Keratinocyte (primary cell): Measurements from ENCODE around the gene HIGD1C. TPM values are rescaled to one million over a fixed set of nuclear protein-coding genes. Genes with fewer than 3 reads are reported as not detected.

Source experiments
- DNase-seq: peaks from one replicate; pipeline ENCODE4 v3.0.0-alpha.2; 2011; ENCODE audit warnings: low read depth, missing footprints, low spot score
- FAIRE-seq: peaks from 2 replicates; lab custom pipeline; 2011; peaks lifted over from hg19 to GRCh38; lab: Jason Lieb, UNC
- H2AFZ ChIP-seq: 2 replicates; pipeline ENCODE4 v1.6.0; 2012; ENCODE audit warnings: low read length, control low read depth, inconsistent platforms; ENCODE audit not compliant: control insufficient read depth
- H3K27ac ChIP-seq: 2 replicates; pipeline ENCODE4 v1.5.1; 2011; ENCODE audit warnings: low read length; ENCODE audit not compliant: control insufficient read depth, insufficient read depth
- H3K27me3 ChIP-seq: 3 replicates; pipeline ENCODE4 v1.6.0; 2011; ENCODE audit warnings: low read length; ENCODE audit not compliant: control insufficient read depth, insufficient read depth; ENCODE audit errors: extremely low read depth
- H3K36me3 ChIP-seq, 2 experiments: 2 replicates in 1 of 2; 3 replicates in 1 of 2; pipeline ENCODE4 v1.5.1; 2011; ENCODE audit warnings: low read length in 2 of 2, mild to moderate bottlenecking in 1 of 2; ENCODE audit not compliant: control insufficient read depth in 2 of 2, insufficient read depth in 2 of 2; ENCODE audit errors: extremely low read depth in 1 of 2
- H3K4me1 ChIP-seq: 3 replicates; pipeline ENCODE4 v1.5.1; 2011; ENCODE audit warnings: low read length; ENCODE audit not compliant: control insufficient read depth, insufficient read depth; ENCODE audit errors: extremely low read depth
- H3K4me2 ChIP-seq: 3 replicates; pipeline ENCODE4 v1.6.0; 2011; ENCODE audit warnings: low read depth, low read length; ENCODE audit not compliant: control insufficient read depth, insufficient read depth; ENCODE audit errors: extremely low read depth
- H3K4me3 ChIP-seq, 3 experiments: fragments of 200-600 bp in 1 of 3; sonication (generic) in 1 of 3; 2 replicates in 2 of 3; 3 replicates in 1 of 3; pipeline ENCODE4 v1.5.1; 2011 to 2016; ENCODE audit warnings: low read length in 3 of 3, mild to moderate bottlenecking in 3 of 3, control low read depth in 2 of 3, inconsistent platforms in 1 of 3, low read depth in 1 of 3, mixed read lengths in 1 of 3, mixed run types in 1 of 3, moderate library complexity in 1 of 3; ENCODE audit not compliant: control insufficient read depth in 2 of 3, insufficient read depth in 2 of 3; ENCODE audit errors: extremely low read depth in 1 of 3
- H3K79me2 ChIP-seq: 2 replicates; pipeline ENCODE4 v1.6.0; 2012; ENCODE audit warnings: low read length; ENCODE audit not compliant: control insufficient read depth, insufficient read depth
- H3K9ac ChIP-seq: 3 replicates; pipeline ENCODE4 v1.6.0; 2011; ENCODE audit warnings: low read length; ENCODE audit not compliant: control insufficient read depth, insufficient read depth; ENCODE audit errors: extremely low read depth
- H3K9me1 ChIP-seq: 3 replicates; pipeline ENCODE4 v1.6.0; 2011; ENCODE audit warnings: low read length; ENCODE audit not compliant: control insufficient read depth, insufficient read depth; ENCODE audit errors: extremely low read depth
- H3K9me3 ChIP-seq: 2 replicates; pipeline ENCODE4 v1.5.1; 2012; ENCODE audit warnings: low read depth, low read length; ENCODE audit not compliant: control insufficient read depth
- H4K20me1 ChIP-seq: 3 replicates; pipeline ENCODE4 v1.6.0; 2011; ENCODE audit warnings: low read length; ENCODE audit not compliant: control insufficient read depth, insufficient read depth; ENCODE audit errors: extremely low read depth
- EZH2 ChIP-seq: IDR thresholded peaks from one replicate; pipeline ENCODE4 v1.6.1; 2012; ENCODE audit warnings: inconsistent platforms, mild to moderate bottlenecking, low read length, moderate library complexity
- dilution Hi-C: fragments of 300-500 bp; cut with MboI; formaldehyde crosslinking; loops from one replicate; pipeline ENCODE4 v1.7.0; 2020; ENCODE audit warnings: low sequenced_read_pairs; ENCODE audit not compliant: extremely low pct_ligation_motif_present
- polyA plus RNA-seq, 5 experiments: library from polyadenylated mRNA; depleted of rRNA in 3 of 5; stranded (reverse) in 3 of 5; stranded (forward) in 1 of 5; unstranded in 1 of 5; fragments of >200 nt; gene quantifications; 1 replicate in 1 of 5; 2 replicates in 3 of 5; 3 replicates in 1 of 5; pipeline versions ENCODE4 v1.2.1 to v1.2.3, GENCODE V29; 2011 to 2012; ENCODE audit warnings: missing spikeins in 2 of 5, low read depth in 1 of 5, low replicate concordance in 1 of 5
- TF ChIP-seq, protein P1 (sequence below), 3 experiments: IDR thresholded peaks in 1 of 3; conservative IDR thresholded peaks in 1 of 3; optimal IDR thresholded peaks in 1 of 3; 2 replicates in 2 of 3; 3 replicates in 1 of 3; pipeline versions ENCODE3 to v1.5.1; 2011; ENCODE audit warnings: low read length in 3 of 3, mild to moderate bottlenecking in 3 of 3, moderate library complexity in 2 of 3, control low read depth in 1 of 3, inconsistent platforms in 1 of 3; ENCODE audit not compliant: insufficient read depth in 2 of 3; ENCODE audit errors: extremely low read depth in 1 of 3

HIGD1C gene
- polyA plus RNA-seq, 1 donor (not counting 4 experiments of a cell fraction or from before 2014, with no cell fraction given): not detected

DNA sequence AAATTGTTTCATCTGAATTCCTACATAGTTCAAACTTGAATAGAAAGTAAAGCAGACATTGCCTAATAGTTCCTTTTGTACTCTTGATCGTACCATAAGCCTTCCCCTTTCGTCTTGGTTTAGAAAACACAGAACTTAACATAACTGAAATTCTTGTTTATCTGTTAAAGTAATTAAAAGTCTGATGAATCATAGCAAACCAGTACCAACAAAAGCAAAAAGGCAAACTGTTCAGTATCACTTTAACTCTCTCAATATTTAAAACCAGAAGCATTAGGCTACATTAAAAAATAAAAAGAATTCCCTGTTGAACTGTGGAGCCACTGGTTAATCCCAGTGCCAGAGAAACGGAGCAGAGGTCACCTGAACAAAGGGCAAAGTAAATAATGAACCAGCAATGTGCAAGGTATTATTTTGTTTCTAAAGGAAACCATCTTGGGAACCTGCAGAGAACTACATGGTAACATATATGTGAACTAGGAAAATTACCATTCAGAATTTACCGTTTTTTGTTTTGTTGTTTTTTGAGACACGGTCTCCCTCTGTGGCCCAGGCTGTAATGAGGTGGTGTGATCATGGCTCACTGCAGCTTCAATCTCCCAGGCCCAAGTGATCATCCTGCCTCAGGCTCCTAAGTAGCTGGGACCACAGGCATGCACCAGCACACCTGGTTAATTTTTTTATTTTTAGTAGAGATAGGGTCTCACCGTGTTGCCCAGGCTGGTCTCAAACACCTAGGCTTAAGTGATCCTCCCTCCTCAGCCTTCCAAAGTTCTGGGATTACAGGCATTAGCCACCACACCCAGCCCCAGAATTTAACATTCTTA, 17.1 kb upstream of the HIGD1C start:
- no peaks in the 10 kb centered on the region for H3K9me1 ChIP-seq
- H3K9me3 ChIP-seq: peaks cover 2% of the 10 kb centered on the region
- H3K4me2 ChIP-seq: peak overlapping the region; percentile 38
- H3K9ac ChIP-seq: no peak overlapping the region
- peak overlapping the region; percentile 3 for H2AFZ ChIP-seq
- H3K4me1 ChIP-seq: peaks cover 11% of the 10 kb centered on the region
- no peak overlapping the region for H3K4me3 ChIP-seq
- no peak for FAIRE-seq
- TF ChIP-seq, protein P1, sequence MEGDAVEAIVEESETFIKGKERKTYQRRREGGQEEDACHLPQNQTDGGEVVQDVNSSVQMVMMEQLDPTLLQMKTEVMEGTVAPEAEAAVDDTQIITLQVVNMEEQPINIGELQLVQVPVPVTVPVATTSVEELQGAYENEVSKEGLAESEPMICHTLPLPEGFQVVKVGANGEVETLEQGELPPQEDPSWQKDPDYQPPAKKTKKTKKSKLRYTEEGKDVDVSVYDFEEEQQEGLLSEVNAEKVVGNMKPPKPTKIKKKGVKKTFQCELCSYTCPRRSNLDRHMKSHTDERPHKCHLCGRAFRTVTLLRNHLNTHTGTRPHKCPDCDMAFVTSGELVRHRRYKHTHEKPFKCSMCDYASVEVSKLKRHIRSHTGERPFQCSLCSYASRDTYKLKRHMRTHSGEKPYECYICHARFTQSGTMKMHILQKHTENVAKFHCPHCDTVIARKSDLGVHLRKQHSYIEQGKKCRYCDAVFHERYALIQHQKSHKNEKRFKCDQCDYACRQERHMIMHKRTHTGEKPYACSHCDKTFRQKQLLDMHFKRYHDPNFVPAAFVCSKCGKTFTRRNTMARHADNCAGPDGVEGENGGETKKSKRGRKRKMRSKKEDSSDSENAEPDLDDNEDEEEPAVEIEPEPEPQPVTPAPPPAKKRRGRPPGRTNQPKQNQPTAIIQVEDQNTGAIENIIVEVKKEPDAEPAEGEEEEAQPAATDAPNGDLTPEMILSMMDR (optimal IDR thresholded peaks at IDR 0.05 in 1 of 3, IDR thresholded peaks at IDR 0.05 in 1 of 3, conservative IDR thresholded peaks at IDR 0.05 in 1 of 3; ENCODE audit: extremely low read depth in 1 of 3, insufficient read depth in 2 of 3, low read length in 3 of 3): no peak
- DNase-seq: no peak
- H3K27me3 ChIP-seq: no peaks in the 10 kb centered on the region
- dilution Hi-C loops: no loop called here
- no peaks in the 10 kb centered on the region for H3K79me2 ChIP-seq
- no peaks in the 10 kb centered on the region for H3K36me3 ChIP-seq
- H3K27ac ChIP-seq: no peak overlapping the region
- H4K20me1 ChIP-seq: no peaks in the 10 kb centered on the region

- H3K79me2 ChIP-seq: no peaks in the 10 kb centered on the region
- DNase-seq: no peak
- H4K20me1 ChIP-seq: no peaks in the 10 kb centered on the region
- no peaks in the 10 kb centered on the region for H3K27me3 ChIP-seq
- peaks cover 2% of the 10 kb centered on the region for H3K9me3 ChIP-seq
- dilution Hi-C loops: no loop called here
- H3K4me3 ChIP-seq: no peak overlapping the region
- no peak for FAIRE-seq
- H3K4me1 ChIP-seq: peaks cover 11% of the 10 kb centered on the region
- no peak overlapping the region for H3K27ac ChIP-seq
- no peaks in the 10 kb centered on the region for H3K36me3 ChIP-seq
- H3K9me1 ChIP-seq: no peaks in the 10 kb centered on the region
- H2AFZ ChIP-seq: no peak overlapping the region
- no peak for TF ChIP-seq EZH2
- TF ChIP-seq, protein P1 (optimal IDR thresholded peaks at IDR 0.05 in 1 of 3, IDR thresholded peaks at IDR 0.05 in 1 of 3, conservative IDR thresholded peaks at IDR 0.05 in 1 of 3; ENCODE audit: extremely low read depth in 1 of 3, insufficient read depth in 2 of 3, low read length in 3 of 3): no peak
- no peak overlapping the region for H3K9ac ChIP-seq
- no peak overlapping the region for H3K4me2 ChIP-seq
These were observed 15.4 kb upstream of the HIGD1C start for GRCh38 chr12:50936821-50937530.
